Measurements from ENCODE around the gene MAN1C1. TPM values are rescaled to one million over a fixed set of nuclear protein-coding genes. Genes with fewer than 3 reads are reported as not detected.

The MAN1C1 gene
- total RNA-seq, 1 experiment from 2014 or later, result 9.3 TPM

- no peak overlapping the region for H4K5ac ChIP-seq (ENCODE audit: insufficient read length, low read depth, low read length)
- Mint-ChIP-seq H3K27ac (no peak overlapping the region; a peak in 1 of 7 replicates), H3K27me3 (ENCODE audit: low read depth) (no peaks in the 10 kb centered on the region; the same call in none of the 2 replicates), H3K36me3 (ENCODE audit: insufficient read depth in 1 of 3, low read depth in 3 of 3) (no peaks in the 10 kb centered on the region), H3K4me1 (peaks cover 36 to 42% of the 10 kb centered on the region in 2 experiments), H3K9me3 (no peaks in the 10 kb centered on the region), H3K4me3 (no peak overlapping the region)
- H3K56ac ChIP-seq (ENCODE audit: insufficient read length, low read depth, low read length), result no peak overlapping the region
- no peak overlapping the region for H2BK15ac ChIP-seq (ENCODE audit: low read depth, low read length)
- no peaks in the 10 kb centered on the region for H3K9me3 ChIP-seq (ENCODE audit: control insufficient read depth, low read depth, low read length)
- no peaks in the 10 kb centered on the region for H3K79me1 ChIP-seq (ENCODE audit: insufficient read depth, low read depth, low read length, poor library complexity, severe bottlenecking)
- no peak for TF ChIP-seq CTCF (conservative IDR thresholded peaks at IDR 0.05)
- no peak overlapping the region for H3K14ac ChIP-seq (ENCODE audit: insufficient read depth, low read length)
- H4K91ac ChIP-seq (ENCODE audit: insufficient read length, low read depth, low read length), result no peak overlapping the region
- H3K27me3 ChIP-seq (ENCODE audit: insufficient read depth, low read length), result no peaks in the 10 kb centered on the region
- no peak overlapping the region for H3K4ac ChIP-seq (ENCODE audit: low read depth, low read length)
- H3T11ph ChIP-seq (ENCODE audit: low read length), result no peak overlapping the region
- H3K4me2 ChIP-seq (ENCODE audit: insufficient read depth, insufficient read length, low read length), result no peak overlapping the region
- no peaks in the 10 kb centered on the region for H4K20me1 ChIP-seq (ENCODE audit: control insufficient read depth, insufficient read depth, insufficient read length)
- H2AK5ac ChIP-seq (ENCODE audit: insufficient read length, low read length), result no peak overlapping the region
- H3K23ac ChIP-seq (ENCODE audit: insufficient read length, low read depth, low read length), result no peak overlapping the region
- H2BK120ac ChIP-seq (ENCODE audit: low read depth, low read length, poor library complexity, severe bottlenecking), result no peak overlapping the region
- H3K23me2 ChIP-seq (ENCODE audit: insufficient read length, low read depth, low read length, poor library complexity, severe bottlenecking), result no peaks in the 10 kb centered on the region
- no peaks in the 10 kb centered on the region for H3K79me2 ChIP-seq (ENCODE audit: insufficient read depth, low read length)
- no peak overlapping the region for H3K9ac ChIP-seq (ENCODE audit: extremely low read depth, insufficient read length, low read length)
- no peak overlapping the region for H2BK12ac ChIP-seq (ENCODE audit: insufficient read length, low read depth, low read length)
- H3K18ac ChIP-seq (ENCODE audit: insufficient read length, low read depth, low read length), result no peak overlapping the region
- no CpG with 5 or more reads among the region's 17 CpGs for WGBS (ENCODE audit: extremely low coverage, insufficient read length, low lambda C conversion rate)
- no peak for DNase-seq
- no peak overlapping the region for H4K8ac ChIP-seq (replicated peaks; ENCODE audit: insufficient read length, low read depth, low read length)
- peaks cover 5% of the 10 kb centered on the region; the same call in 1 of the 2 replicates for H3K4me1 ChIP-seq (ENCODE audit: insufficient read depth, low read length)
- H3K27ac ChIP-seq (ENCODE audit: insufficient read length, low read depth, low read length), result no peak overlapping the region
- H2BK20ac ChIP-seq (ENCODE audit: low read depth, low read length, poor library complexity, severe bottlenecking), result no peak overlapping the region
- no peak overlapping the region for H2BK5ac ChIP-seq (ENCODE audit: insufficient read length, low read length)
- no peak overlapping the region for H2AFZ ChIP-seq (ENCODE audit: low read length)
These were observed 126.9 kb downstream of the MAN1C1 start for GRCh38 chr1:25743164-25744139.
